Measurements from ENCODE around the gene GZMA.

GZMA gene

DNA sequence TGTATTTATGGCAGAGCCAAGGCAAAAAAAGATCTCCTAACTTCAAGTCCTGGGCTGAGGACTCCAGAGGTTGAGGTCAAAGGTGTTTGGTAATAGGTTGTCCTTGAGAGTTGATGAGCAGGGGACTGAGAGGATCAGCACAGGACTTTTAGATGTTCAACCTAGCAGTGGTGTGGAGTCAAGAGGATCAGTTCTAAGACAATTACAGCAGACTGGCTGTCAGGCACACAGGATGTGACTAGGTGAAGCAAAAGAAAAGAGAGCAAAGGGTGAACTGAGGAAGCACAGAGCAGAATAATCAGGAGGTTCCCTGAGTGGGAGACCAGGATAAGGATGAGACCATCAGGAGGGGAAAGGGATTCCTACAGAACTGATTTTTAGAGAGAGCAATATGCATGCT lies 10.9 kb downstream of the GZMA start:
- no peak for DNase-seq

DNA sequence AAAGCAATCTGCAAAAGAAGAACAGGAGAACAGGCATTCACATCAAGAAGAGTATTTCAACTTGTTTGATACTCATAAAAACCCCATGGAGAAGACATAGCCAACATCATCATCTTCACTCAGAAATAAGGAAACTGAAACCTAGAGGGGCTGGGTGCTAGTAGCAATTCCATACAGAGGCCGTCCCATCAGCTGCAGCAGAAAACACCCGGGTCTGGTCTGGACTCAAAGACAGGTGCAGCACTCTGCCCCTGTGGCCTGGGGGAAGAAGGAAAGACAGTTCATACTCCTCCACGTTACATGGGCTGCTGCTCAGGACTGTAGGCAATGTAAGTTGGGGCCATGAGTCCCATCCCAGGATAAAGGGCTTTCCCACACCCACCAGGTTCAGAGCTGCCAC lies 11.6 kb downstream of the GZMA start:
- DNase-seq: no peak

DNA sequence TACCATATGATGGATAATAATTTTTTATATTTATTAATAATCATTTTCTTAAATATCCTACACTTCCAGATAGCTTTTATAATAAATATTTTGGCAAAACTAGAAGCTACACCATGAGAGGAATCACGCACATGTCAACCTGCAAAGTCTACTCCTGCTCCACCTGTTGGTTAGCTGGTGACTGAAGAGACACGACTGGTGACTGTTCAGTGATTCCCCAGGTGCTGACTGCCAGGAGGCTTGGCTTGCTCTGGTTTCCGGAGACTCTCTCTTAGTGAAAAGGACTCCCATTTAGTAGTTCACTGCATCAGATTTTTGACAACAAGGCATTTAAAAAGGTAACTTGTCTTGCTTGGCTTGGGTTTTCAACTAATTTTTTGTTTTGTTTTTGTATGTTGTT lies 20.9 kb downstream of the GZMA start:
- DNase-seq: no peak

DNA sequence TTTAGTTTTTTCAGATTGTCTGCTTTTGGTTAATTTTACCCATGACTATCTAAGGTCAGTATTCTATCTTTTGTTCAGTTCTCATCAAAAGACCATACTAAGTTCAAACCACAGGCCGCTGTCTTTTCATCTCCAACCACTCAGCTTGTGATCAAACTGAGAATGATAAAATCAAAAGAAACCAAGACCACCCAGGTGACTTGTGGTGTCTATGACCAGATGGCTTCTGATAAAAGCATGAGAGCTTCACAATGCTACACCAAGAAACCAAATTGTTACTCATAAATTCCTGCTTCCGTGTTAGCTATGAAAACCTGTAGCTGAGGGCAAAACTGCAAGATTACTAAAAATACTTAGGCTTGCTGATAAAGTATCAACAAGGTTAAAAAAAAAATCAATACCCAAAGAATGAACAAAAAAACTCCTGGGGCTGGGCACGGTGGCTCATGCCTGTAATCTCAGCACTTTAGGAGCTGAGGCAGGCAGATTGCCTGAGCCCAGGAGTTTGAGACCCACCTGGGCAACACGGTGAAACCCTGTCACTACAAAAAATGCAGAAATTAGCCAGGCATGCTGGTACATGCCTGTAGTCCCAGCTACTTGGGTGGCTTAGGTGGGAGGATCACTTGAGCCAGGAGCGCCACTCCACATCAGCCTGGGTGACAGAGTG lies 31.7 kb downstream of the GZMA start:
- DNase-seq: no peak

- DNase-seq: no peak
Observed at GRCh38 chr5:55136521-55136920, 34.1 kb downstream of the GZMA start.

DNA sequence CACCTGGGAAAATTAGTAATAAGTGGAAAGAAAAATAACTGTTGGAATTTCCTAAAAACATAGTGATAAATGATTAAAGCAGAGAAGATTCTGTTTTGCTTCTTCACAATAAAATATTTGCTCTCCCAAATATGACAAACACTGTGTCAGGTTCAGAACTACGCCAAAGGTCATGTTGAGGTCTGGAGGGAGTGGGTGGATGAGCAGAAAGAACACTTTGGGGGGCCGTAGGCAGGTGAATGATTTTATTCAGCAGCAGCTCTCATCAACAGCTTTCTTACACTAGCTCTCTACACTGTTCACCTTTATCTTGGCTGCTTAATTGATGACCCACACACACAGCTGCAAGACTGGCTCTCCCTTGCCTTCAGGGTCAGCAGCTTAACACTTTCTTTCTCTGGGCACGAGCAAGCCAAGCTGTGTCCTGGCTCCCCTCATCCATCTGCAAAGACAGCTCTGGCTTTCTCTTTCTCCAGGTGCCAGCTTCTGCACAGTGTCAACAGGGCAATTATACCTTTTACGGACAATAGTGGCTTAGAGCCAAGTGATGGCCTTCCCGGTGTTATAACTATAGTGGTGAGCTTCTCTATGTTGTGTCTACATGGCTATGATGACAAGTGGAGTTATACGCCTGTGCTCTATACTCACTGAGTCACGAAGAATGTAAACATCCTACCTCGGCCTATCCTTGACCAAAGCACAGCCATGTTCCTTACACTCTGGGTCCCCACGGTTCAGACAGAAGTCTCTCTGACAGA lies 38.6 kb downstream of the GZMA start:
- DNase-seq: no peak

- no peak for DNase-seq
Observed at GRCh38 chr5:55141945-55142690, 39.7 kb downstream of the GZMA start.

GRCh38 chr5:55143624-55144023 lies 41.2 kb downstream of the GZMA start:
- no peak for DNase-seq

- no peak for DNase-seq
Observed at GRCh38 chr5:55146080-55146479, 43.6 kb downstream of the GZMA start.

GRCh38 chr5:55146543-55147151 lies 44.2 kb downstream of the GZMA start:
- peak; percentile 80 for DNase-seq

DNA sequence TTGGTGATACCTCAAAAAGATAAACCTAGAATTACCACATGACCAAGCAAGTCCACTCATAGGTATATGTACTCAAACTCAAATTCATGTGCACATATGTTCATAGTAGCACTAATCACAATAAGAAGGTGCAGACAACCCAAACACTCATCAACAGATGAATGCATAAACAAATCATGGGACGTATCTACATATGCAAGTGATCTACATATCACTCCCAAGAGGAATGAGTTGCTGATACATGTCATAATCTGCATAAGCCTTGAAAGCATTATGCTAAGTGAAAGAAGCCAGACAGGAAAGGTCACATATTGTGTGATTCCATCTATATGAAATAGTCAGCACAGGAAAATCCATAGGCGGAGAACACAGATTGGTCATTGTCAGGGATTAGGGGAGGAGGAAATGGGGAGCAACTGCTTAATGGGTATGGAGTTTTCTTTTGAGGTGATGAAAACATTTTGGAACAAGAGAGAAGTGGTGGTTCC lies 46.9 kb downstream of the GZMA start:
- DNase-seq: no peak

DNA sequence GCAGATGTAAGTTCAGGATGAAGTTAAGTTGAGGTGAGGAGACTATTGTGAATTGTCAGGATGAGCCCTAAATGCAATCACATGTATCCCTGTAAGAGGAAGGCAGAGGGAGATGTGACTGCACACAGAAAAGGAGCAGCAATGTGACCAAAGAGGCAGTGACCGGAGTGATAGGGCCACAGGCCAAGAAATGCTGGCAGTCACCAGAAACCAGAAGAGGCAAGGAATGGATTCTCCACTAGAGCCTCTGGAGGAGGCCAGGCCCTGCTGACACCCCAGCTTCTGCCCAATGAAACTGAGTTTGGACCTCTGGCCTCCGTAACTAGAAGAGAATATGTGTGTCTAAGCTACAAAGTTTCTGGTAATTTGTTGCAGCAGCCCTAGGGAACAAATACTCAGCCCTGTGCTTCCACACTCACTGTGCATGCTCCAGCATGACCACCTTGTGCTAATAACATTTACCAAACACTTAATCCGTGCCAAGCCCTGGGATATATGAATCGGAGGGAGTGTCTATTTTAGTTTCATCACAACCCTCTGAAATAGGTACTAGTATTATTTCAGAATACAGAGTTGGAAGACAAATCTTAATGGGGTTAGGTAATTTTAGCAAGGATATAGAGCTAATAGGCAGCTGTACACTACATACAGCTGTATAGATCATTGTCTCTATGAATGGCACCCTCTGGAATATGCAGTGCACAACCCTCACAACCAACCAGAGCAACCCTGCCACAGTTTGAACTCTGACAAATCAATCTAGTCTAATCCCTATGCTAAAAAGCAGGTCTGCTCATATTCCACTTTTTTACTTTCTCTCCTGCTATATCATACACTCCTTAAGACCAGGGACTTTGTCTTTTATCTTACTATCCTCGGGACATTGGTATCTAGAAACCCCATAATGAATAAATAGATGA lies 49.7 kb downstream of the GZMA start:
- DNase-seq: no peak

DNA sequence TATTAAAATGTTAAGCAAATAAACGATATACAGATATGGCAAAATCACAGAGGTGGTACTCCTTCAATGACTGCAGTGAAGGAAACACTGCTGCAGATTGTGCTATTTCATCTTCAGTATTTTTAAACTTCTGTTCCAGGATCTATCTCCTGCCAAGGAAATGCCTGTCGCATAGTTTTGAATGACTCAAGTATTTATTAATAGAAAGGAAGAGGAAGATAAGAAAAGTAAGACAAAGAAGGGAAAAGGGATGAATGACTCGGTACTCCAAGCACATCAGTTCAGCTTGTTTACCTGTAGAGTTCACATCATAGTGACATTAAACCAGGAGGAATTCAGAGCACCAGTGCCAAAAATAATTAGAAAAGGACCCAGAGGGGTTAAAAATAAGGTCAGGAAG lies 52.4 kb downstream of the GZMA start:
- no peak for DNase-seq

All from CD4-positive, alpha-beta T cell treated with Interferon gamma for 1 hour (primary cell).